ENCODE measurements around the gene FST. TPM values are rescaled to one million over a fixed set of nuclear protein-coding genes. Genes with fewer than 3 reads are reported as not detected.
A peak's percentile ranks its signal among the peaks of the same experiment; 100 is the strongest.

The FST gene
- total and polyA plus RNA-seq, 2 of the 13 experiments (the other 11 are each of a cell fraction or from before 2014, with no cell fraction given) = 38.6 to 136 TPM

DNA sequence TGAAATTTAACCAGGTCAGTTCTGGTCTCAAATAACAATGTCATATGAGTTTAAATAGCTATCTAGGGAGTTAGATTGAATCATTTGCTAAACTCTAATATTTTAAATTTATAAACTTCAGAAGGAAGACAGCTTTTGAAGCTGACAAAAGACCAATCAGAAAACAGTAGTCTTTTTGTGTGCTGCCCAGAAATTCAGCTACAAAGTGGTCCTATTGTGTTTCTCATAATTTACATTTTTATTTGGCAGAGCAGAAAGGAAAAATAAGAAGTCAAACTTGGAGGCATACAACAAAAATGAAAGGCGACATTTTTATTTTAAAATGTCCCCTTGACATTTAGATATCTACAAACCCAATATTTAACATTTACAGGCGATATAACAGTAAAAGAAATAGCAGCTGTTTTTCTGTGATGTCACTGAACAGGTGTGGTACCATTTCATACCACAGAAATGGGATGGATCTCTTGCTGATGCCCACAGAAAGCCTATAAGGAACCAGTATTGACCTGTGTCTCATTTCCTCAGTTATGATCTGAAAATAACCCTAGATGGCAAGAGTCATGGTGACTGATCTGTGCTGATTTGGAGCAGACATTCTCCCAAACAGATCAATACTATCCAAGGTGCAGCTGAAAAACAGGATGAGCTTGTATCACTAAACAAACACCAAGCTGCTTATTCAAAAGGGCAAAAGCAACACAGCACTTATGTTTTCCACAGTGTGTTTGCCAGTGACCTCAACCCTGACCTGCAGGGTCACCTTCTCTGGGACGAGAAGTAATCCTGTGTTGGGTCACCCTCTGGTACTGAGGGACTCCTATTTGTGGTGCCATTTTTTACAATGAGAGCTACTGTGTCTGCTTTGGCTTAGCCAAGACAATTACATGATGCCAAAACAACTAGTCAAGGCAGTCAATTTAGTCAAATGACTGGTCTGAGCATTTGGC, 3.6 kb upstream of the FST start (continued):
- TF ChIP-seq, protein P1, sequence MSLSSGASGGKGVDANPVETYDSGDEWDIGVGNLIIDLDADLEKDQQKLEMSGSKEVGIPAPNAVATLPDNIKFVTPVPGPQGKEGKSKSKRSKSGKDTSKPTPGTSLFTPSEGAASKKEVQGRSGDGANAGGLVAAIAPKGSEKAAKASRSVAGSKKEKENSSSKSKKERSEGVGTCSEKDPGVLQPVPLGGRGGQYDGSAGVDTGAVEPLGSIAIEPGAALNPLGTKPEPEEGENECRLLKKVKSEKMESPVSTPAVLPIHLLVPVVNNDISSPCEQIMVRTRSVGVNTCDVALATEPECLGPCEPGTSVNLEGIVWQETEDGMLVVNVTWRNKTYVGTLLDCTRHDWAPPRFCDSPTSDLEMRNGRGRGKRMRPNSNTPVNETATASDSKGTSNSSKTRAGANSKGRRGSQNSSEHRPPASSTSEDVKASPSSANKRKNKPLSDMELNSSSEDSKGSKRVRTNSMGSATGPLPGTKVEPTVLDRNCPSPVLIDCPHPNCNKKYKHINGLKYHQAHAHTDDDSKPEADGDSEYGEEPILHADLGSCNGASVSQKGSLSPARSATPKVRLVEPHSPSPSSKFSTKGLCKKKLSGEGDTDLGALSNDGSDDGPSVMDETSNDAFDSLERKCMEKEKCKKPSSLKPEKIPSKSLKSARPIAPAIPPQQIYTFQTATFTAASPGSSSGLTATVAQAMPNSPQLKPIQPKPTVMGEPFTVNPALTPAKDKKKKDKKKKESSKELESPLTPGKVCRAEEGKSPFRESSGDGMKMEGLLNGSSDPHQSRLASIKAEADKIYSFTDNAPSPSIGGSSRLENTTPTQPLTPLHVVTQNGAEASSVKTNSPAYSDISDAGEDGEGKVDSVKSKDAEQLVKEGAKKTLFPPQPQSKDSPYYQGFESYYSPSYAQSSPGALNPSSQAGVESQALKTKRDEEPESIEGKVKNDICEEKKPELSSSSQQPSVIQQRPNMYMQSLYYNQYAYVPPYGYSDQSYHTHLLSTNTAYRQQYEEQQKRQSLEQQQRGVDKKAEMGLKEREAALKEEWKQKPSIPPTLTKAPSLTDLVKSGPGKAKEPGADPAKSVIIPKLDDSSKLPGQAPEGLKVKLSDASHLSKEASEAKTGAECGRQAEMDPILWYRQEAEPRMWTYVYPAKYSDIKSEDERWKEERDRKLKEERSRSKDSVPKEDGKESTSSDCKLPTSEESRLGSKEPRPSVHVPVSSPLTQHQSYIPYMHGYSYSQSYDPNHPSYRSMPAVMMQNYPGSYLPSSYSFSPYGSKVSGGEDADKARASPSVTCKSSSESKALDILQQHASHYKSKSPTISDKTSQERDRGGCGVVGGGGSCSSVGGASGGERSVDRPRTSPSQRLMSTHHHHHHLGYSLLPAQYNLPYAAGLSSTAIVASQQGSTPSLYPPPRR (CRISPR knock-in tag; IDR thresholded peaks at IDR 0.05; ENCODE audit: borderline replicate concordance) = peak; percentile 99
- TF ChIP-seq, protein P2, sequence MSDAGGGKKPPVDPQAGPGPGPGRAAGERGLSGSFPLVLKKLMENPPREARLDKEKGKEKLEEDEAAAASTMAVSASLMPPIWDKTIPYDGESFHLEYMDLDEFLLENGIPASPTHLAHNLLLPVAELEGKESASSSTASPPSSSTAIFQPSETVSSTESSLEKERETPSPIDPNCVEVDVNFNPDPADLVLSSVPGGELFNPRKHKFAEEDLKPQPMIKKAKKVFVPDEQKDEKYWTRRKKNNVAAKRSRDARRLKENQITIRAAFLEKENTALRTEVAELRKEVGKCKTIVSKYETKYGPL (CRISPR knock-in tag; IDR thresholded peaks at IDR 0.05) = peak; percentile 76; the same call in 1 of the 2 replicates
- TF ChIP-seq HHEX (CRISPR knock-in tag; IDR thresholded peaks at IDR 0.05) (peak; percentile 94), NFIC (IDR thresholded peaks at IDR 0.05; ENCODE audit: low read length) (peak; percentile 99), HMGA1 (CRISPR knock-in tag; conservative IDR thresholded peaks at IDR 0.05) (no peak), FOXK1 (CRISPR knock-in tag; IDR thresholded peaks at IDR 0.05; ENCODE audit: borderline replicate concordance, low read depth) (peak; percentile 99), SIX4 (CRISPR knock-in tag; IDR thresholded peaks at IDR 0.05) (peak; percentile 88), PLRG1 (conservative IDR thresholded peaks at IDR 0.05) (no peak), KLF6 (CRISPR knock-in tag; IDR thresholded peaks at IDR 0.05) (0 out of 2 replicates have a peak, but pooled peaks have one; percentile 60), ZNF326 (CRISPR knock-in tag; IDR thresholded peaks at IDR 0.05; ENCODE audit: borderline replicate concordance) (no peak), ZNF124 (CRISPR knock-in tag; IDR thresholded peaks at IDR 0.05) (peak; percentile 95), ZZZ3 (CRISPR knock-in tag; IDR thresholded peaks at IDR 0.05; ENCODE audit: borderline replicate concordance) (no peak), CAMTA2 (CRISPR knock-in tag; IDR thresholded peaks at IDR 0.05; ENCODE audit: borderline replicate concordance) (no peak), IRF2 (CRISPR knock-in tag; IDR thresholded peaks at IDR 0.05) (peak; percentile 96)
- TF ChIP-seq, protein P3, sequence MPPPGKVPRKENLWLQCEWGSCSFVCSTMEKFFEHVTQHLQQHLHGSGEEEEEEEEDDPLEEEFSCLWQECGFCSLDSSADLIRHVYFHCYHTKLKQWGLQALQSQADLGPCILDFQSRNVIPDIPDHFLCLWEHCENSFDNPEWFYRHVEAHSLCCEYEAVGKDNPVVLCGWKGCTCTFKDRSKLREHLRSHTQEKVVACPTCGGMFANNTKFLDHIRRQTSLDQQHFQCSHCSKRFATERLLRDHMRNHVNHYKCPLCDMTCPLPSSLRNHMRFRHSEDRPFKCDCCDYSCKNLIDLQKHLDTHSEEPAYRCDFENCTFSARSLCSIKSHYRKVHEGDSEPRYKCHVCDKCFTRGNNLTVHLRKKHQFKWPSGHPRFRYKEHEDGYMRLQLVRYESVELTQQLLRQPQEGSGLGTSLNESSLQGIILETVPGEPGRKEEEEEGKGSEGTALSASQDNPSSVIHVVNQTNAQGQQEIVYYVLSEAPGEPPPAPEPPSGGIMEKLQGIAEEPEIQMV (CRISPR knock-in tag; IDR thresholded peaks at IDR 0.05; ENCODE audit: low read depth) = peak; percentile 72; the same call in 1 of the 2 replicates
- TF ChIP-seq, protein P4, sequence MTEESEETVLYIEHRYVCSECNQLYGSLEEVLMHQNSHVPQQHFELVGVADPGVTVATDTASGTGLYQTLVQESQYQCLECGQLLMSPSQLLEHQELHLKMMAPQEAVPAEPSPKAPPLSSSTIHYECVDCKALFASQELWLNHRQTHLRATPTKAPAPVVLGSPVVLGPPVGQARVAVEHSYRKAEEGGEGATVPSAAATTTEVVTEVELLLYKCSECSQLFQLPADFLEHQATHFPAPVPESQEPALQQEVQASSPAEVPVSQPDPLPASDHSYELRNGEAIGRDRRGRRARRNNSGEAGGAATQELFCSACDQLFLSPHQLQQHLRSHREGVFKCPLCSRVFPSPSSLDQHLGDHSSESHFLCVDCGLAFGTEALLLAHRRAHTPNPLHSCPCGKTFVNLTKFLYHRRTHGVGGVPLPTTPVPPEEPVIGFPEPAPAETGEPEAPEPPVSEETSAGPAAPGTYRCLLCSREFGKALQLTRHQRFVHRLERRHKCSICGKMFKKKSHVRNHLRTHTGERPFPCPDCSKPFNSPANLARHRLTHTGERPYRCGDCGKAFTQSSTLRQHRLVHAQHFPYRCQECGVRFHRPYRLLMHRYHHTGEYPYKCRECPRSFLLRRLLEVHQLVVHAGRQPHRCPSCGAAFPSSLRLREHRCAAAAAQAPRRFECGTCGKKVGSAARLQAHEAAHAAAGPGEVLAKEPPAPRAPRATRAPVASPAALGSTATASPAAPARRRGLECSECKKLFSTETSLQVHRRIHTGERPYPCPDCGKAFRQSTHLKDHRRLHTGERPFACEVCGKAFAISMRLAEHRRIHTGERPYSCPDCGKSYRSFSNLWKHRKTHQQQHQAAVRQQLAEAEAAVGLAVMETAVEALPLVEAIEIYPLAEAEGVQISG (CRISPR knock-in tag; IDR thresholded peaks at IDR 0.05) = peak; percentile 89
- TF ChIP-seq, protein P5, sequence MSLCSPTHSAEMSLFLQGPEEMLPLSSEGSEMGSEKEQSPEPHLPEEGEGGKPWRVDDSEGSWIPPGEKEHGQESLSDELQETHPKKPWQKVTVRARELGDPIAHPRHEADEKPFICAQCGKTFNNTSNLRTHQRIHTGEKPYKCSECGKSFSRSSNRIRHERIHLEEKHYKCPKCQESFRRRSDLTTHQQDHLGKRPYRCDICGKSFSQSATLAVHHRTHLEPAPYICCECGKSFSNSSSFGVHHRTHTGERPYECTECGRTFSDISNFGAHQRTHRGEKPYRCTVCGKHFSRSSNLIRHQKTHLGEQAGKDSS (CRISPR knock-in tag; IDR thresholded peaks at IDR 0.05; ENCODE audit: borderline replicate concordance, low read depth) = peak; percentile 91; the same call in 1 of the 2 replicates

Measured in HepG2 (cell line).